Inflammatory macrophage (primary cell): ENCODE results near the gene USP40.

ENCODE experiments used
- DNase-seq, 2 donors: peaks; one replicate each; pipeline ENCODE4 v3.0.0-alpha.2; 2020 to 2022

Gene USP40

DNA sequence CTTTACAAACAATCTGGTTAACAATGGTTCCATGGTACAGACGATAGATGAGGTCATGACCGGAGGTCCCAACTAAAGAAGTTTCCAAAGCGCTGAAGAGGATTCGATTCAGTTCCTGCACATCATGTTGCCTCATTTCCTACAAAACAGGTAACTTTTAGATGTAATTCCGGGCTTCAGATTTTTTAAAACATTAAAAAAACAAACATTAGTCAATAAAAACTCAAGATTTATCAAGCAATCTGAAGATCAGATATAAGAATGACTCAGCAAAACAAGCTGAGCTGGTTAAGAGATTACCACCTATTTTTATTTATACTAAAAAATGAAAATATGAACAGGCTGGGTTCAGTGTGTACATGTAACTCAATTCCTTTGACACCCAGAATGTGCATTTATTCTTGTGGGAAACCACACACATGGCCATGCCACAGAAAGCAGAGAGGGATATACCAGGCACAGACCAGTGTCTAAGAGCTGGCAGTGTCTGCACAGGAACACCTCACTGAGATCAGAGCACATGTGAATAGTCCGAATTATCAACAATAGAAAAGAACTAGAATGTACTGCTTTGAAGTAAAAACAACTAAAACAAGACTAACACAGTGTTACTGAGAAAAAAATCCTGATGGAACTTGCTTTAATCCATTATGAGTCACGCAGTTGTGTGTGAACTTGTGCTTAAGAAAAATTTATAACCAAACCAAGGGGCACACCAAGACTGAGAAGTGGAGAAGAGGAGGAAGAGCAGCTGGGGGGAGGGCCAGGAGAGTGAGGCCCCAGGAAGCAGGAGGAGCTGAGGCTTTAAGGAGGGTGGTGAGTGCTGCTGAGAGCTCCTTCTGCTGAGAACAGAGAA lies 9.5 kb downstream of the USP40 start:
- DNase-seq: no peak

DNA sequence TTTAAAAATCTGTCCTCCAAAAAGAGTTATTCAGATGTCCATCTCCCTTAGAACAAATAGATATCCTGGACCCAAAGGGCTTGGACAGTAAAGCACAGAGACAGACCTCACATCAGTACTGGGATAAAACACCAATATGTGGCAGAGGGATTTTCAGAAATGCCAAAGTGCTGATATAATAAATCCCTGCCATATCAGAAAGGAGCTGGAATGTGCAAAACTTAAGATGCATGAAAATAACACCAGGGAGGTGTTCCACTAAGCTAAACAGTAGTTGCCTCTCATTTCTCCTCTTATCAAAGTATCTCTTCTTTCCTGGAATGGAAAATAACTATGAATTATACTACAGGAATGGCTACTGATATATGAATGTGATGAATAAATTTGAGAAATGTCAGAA lies 13.2 kb downstream of the USP40 start:
- no peak for DNase-seq

DNA sequence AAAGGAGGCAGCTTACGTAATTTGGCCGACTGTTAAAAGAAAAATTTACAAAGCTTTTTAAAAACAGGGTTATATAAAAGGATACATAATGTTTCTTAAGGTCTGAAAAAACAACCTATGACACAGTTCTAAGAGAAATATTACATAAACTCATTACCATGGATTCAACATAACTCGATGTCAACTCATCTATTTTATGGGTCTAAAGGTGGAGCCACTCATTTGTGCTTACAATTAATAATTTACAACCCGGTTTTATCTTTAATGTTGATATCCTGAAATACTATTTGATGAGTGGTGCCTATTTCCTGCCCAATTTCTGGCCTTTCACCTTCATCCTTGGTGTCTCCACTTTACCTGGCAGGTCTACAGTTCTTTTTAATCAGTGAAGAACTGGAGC lies 15.1 kb downstream of the USP40 start:
- no peak for DNase-seq

GRCh38 chr2:233546774-233547173 lies 19.8 kb downstream of the USP40 start:
- no peak for DNase-seq

DNA sequence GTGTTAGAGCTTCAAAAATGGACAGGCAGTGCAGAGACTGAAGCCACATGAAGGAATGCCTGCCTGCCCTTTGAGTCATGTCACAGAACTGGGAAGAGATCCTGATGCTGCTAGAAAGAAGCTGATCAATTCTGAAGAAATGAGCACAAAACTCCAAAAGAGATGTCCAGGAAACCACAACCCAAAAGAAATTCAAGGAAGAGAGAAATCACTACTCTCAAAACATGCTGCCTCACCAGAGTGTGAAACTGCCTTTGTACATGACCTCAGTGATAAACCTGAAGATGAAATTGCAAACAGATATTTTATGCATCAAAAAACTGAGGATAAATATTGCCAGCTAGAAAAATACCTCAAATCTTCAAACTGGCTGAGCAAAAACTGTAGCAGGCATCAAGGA lies 20.5 kb downstream of the USP40 start:
- no peak for DNase-seq

- DNase-seq: no peak
Measured at GRCh38 chr2:233544200-233544610, 22.4 kb downstream of the USP40 start.

- no peak for DNase-seq
Measured at GRCh38 chr2:233542507-233542906, 24.1 kb downstream of the USP40 start.

DNA sequence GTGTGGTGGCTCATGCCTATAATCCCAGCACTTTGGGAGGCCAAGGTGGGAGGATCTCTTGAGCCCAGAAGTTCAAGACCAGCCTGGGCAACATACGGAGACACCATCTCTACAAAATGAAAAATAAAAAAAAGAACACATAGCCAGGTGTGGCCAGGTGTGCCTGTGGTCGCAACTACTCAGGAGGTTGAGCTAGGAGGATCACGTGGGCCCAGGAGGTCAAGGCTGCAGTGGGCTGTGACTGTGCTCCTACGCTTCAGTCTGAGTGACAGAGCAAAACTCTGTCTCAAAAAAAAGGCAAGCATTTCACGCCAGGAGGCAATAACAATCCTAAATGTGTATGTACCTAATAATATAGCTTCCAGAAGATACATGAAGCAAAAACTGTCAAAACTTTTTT lies 27.8 kb downstream of the USP40 start:
- no peak for DNase-seq

- DNase-seq: no peak
Measured at GRCh38 chr2:233535271-233535670, 31.3 kb downstream of the USP40 start.

DNA sequence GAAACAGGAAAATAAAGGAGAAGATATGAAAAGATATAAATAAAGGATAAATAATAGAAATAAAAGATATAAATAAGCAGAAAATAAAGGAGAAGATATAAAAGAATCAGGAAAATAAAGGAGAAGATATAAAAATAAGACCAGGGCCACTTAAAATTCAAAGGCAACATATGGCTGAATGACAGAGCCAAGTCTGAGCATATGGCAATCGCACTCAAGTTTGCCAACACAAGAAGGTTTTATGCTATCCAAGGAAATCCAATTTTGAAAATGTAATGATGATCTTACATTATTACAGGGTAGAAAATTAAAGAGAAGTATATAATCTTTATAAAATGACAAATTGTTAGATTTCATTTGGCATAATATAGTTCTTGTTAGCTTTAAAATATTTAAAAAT lies 33.6 kb downstream of the USP40 start:
- DNase-seq: no peak

DNA sequence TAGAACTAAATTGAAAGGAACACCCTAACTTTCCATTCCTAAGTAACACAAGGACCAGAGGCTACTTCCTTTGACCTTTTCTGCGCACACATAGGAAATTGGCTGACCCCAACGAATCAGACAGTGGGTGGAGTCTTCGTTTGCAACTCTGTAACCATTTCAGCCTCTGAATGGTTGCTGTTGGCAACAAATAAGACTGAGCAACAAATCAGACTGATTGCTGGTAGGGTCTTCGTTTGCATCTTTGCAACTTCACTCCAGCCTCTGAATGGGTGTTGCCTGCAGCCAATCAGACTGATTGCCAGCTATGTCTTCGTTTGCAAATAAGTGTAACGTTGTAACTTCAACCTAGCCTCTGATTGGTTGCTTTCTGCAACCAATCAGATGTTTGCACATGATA lies 34.6 kb downstream of the USP40 start:
- no peak for DNase-seq

DNA sequence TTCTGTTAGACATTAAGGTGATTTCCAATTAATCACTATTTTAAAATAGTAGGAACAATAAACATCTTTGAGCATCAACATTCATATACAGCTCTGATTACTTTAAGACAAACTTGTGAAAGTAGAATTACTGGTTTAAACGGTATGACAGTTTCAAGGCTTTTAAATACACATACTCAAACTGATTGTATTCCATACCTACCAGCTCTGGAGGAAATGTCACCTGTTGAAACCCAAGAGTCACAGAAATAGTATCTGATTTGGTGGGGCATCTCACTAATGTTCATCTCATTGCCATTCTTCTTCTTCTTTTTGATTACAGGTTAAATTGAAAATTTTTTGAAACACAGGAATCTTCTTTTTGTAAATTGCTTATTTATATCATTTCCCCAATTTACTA lies 36.2 kb downstream of the USP40 start:
- no peak for DNase-seq

GRCh38 chr2:233528182-233528581 lies 38.4 kb downstream of the USP40 start:
- DNase-seq: no peak

GRCh38 chr2:233525791-233526190 lies 40.8 kb downstream of the USP40 start:
- no peak for DNase-seq

DNA sequence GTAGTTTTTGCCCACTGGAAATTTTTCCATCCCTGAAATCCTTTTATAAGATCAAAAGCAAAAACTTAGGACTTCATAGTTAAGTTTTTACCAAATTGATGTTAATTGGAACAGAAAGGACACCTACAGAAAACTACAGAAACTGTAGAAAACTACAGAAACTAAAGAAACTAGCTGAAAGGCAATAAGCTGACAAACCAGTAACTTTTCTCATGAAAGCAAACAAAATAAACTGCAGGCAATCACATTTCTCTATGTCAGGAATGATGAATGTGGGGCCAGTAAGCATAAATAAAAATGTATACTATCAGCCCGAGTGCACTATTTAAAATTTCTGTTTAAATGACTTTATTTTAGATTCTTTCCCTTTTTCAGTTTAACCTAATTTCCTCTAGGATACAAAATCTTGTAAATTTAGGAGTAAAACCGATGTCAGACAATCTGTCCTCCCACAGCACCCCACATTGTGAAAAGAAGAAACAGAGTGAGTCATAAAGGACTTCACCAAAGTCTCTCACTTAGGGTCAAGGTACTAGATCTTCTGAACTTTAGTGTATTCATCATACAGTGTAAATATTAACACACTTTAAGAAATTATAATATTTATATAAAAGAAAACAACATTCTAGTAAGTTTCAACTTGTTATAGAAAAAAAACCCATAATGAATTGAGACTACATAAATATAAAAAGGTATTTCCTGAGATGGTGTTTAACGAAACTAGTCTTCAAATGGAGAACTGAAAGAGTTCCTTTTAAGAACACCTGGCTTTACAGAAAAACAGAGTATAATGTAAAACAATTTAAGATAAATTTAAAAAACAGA lies 46.6 kb downstream of the USP40 start:
- DNase-seq: no peak

GRCh38 chr2:233513953-233514655 lies 52.5 kb downstream of the USP40 start:
- no peak for DNase-seq

DNA sequence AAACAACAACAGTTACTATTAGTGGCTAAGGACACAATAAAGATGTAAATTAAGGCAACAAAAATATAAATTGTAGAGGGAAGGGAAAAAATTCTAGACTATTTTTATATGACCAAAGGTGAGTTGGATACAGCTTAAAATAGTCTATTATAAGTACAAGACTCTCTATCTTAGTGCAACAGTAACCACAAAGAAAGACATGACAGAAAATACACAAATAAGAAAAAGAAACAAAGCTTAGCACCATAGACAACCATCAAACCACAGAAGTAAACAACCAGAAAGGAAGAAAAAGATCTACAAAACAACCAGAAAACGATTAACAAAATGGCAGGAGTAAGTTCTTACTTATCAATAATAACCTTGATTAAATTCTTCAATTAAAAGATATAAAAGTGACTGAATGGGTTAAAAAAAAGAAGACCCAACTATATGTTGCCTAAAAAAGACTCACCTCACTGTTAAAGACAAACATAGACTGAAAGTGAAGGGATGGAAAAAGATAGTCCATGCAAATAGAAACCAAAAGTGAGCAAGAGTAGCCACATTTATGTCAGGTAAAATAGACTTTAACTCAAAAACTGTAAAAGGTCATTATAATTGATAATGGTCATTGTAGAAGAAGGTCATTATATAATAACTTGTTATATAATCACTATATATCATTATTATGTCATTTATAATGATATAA lies 62.5 kb downstream of the USP40 start:
- DNase-seq: no peak

DNA sequence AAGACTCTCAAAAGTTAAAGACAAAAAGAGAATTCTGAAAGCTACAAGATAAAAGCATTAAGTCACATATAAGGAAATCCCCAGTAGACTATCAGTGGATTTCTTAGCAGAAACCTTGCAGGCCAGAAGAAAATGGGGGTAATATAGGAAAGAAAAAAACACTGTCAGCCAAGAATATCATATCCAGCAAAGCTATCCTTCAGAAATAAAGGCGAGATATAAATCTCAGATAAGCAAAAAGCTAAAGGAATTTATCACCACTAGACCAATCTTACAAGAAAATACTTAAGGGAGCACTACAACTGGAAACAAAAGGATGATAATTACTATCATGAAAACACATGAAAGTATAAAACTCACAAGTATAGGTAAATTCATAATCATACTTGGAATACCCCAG lies 63.1 kb downstream of the USP40 start:
- no peak for DNase-seq

DNA sequence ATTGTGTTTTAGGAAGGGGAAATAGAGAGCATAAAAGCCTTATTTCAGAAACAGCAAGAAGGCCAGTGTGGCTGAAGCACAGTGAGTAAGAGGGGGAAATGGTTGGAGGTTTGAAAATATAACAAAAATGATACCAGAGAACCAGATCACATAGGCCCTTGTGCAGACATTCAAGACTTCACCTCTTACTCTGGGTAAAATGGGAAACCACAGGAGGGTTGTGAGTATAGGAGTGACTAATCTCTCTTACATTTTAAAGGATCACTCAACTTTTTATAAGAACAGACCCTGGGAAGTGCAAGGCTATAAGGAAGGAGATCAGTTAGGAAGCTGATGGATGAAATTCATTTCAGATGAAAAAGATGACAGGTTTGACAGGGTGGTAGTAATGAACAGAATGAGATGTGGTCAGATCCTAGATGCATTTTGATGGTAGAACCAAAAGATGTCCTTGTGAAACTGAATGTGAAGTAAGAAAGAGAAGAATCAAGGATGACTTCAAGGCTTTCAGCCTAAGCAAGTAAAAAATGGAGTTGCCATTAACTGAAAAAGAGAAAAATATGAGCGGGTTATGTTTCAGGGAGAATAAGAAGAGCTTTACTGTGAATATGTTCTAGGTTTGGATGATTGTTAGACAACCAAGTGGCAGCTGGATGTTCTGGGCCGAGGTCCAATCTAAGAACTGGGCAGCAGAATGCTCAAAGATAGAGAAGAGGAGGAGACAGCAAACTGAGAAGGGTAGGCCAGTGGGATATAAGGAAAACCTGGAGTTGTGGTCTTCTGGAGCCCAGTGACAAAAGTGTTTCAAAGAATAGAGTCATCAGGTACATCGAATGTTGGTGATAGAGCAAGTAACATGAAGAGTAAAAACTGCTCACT lies 65.1 kb downstream of the USP40 start:
- no peak for DNase-seq

GRCh38 chr2:233499928-233500327 lies 66.7 kb downstream of the USP40 start:
- DNase-seq: no peak

GRCh38 chr2:233498126-233498525 lies 68.5 kb downstream of the USP40 start:
- no peak for DNase-seq

DNA sequence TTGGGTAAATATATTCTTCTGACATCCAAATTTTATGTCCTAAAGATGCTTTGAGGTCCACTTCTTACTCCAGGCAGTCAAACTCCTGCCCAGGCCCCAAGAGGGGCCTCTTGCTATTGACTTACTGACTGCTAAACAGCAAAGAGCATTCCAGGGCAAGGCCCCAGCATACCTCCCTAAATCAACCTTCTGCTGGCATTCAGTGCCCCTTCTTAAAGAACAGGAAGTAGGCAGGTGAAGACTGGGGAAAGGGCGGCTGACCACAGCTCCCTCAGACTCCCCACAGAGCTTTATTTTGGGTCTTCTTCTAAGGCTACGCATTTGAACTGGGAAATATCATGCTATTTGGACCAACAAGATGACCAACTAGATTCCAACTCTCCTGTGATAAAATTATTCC lies 68.9 kb downstream of the USP40 start:
- no peak for DNase-seq
